Type B pancreatic cell (in vitro differentiated cells): ENCODE results near the gene MRTO4. TPM values are rescaled to one million over a fixed set of nuclear protein-coding genes. Genes with fewer than 3 reads are reported as not detected.

ENCODE experiments used
- DNase-seq: peaks from one replicate; pipeline ENCODE4 v3.0.0; 2021; ENCODE audit warnings: mixed read lengths; ENCODE audit not compliant: unreplicated experiment; ENCODE audit errors: extremely low spot score
- H3K27ac Mint-ChIP-seq: 2 replicates; pipeline ENCODE4 v1.8.0; 2021; ENCODE audit warnings: mild to moderate bottlenecking, mixed read lengths
- H3K27me3 Mint-ChIP-seq: 2 replicates; pipeline ENCODE4 v1.8.0; 2021; ENCODE audit warnings: mixed read lengths
- H3K36me3 Mint-ChIP-seq: 2 replicates; pipeline ENCODE4 v1.8.0; 2021; ENCODE audit warnings: mixed read lengths
- H3K4me1 Mint-ChIP-seq: one replicate; pipeline ENCODE4 v1.8.0; 2021; ENCODE audit warnings: mixed read lengths; ENCODE audit not compliant: unreplicated experiment
- H3K4me3 Mint-ChIP-seq: 2 replicates; pipeline ENCODE4 v1.8.0; 2021; ENCODE audit warnings: mild to moderate bottlenecking, mixed read lengths
- H3K9me3 Mint-ChIP-seq: 2 replicates; pipeline ENCODE4 v1.8.0; 2021; ENCODE audit warnings: mixed read lengths
- total RNA-seq: library from RNA; stranded (reverse); gene quantifications from 2 replicates; pipeline ENCODE4 v1.2.1, GENCODE V29; 2021; ENCODE audit warnings: low replicate concordance
- TF ChIP-seq, protein P1 (sequence below): fragments of 200-600 bp; sonication (generic); conservative IDR thresholded peaks from 2 replicates; pipeline ENCODE4 v1.5.0; 2021; ENCODE audit warnings: antibody characterized with exemption, mild to moderate bottlenecking

Gene MRTO4
- total RNA-seq, 1 donor from 2014 or later, result 43.3 TPM

DNA sequence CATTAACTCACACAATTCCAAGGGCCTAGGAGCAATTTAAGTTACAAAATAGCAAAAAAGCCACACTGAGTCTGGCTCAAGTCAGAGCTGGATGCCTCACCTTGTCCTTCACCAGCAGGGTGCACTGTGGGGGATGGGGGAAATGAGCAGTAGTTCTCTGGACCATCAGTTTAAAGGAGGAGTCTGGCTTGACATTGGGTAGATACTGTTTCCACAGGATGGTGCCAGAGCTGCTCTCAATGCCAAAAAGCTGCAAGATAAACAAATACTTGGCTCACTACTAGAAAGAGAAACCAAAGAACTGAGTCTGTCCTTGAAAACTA lies 19.1 kb upstream of the MRTO4 start:
- Mint-ChIP-seq H3K9me3 (no peaks in the 10 kb centered on the region), H3K27me3 (no peaks in the 10 kb centered on the region), H3K4me3 (no peak overlapping the region), H3K4me1 (no peaks in the 10 kb centered on the region), H3K27ac (no peak overlapping the region), H3K36me3 (peaks cover 4% of the 10 kb centered on the region)
- TF ChIP-seq, protein P1, sequence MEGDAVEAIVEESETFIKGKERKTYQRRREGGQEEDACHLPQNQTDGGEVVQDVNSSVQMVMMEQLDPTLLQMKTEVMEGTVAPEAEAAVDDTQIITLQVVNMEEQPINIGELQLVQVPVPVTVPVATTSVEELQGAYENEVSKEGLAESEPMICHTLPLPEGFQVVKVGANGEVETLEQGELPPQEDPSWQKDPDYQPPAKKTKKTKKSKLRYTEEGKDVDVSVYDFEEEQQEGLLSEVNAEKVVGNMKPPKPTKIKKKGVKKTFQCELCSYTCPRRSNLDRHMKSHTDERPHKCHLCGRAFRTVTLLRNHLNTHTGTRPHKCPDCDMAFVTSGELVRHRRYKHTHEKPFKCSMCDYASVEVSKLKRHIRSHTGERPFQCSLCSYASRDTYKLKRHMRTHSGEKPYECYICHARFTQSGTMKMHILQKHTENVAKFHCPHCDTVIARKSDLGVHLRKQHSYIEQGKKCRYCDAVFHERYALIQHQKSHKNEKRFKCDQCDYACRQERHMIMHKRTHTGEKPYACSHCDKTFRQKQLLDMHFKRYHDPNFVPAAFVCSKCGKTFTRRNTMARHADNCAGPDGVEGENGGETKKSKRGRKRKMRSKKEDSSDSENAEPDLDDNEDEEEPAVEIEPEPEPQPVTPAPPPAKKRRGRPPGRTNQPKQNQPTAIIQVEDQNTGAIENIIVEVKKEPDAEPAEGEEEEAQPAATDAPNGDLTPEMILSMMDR, result no peak
- no peak for DNase-seq

DNA sequence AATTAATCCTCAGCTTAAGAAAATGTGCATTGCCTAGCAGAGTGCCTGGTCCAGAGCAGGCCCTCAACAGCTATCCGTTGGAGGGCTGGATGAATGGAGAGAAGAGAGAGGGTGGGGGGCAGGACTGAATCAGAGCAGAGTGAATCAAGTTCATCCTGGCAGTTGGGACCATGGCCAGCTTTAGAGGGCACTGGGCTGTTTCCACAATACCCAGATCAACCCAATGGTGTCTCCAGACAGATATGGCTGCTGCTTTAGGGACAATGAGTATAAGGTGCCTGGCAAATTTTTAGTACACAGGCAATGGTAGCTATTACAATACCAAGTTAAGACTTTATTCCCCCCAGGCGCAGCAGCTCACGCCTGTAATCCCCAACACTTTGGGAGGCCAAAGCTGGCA lies 17.4 kb upstream of the MRTO4 start:
- Mint-ChIP-seq H3K36me3 (peaks cover 4% of the 10 kb centered on the region), H3K4me1 (no peaks in the 10 kb centered on the region), H3K9me3 (no peaks in the 10 kb centered on the region), H3K27me3 (no peaks in the 10 kb centered on the region), H3K27ac (no peak overlapping the region), H3K4me3 (no peak overlapping the region)
- DNase-seq, result no peak
- TF ChIP-seq, protein P1, result no peak

DNA sequence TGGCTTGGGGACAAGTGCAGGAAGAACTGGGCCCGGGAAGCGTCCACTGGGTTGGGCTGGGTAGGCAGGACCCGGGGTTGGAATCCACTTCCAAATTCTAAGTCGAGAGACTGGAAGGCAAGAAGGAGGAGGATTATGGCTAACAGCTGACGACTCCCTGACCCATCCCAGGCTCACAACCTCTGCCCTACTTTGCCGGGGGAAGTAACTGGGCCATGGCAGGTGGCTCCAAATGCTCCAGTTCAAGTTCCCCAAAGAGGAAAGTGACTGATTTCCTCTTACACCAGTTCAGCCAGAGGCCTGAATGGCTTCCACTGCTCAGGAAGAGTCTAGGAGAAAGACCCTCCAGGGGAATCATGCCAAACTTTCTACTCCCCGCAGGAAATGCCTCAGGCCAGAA lies 11.7 kb upstream of the MRTO4 start:
- Mint-ChIP-seq H3K9me3 (no peaks in the 10 kb centered on the region), H3K4me1 (no peaks in the 10 kb centered on the region), H3K4me3 (no peak overlapping the region), H3K36me3 (peaks cover 3% of the 10 kb centered on the region), H3K27ac (no peak overlapping the region), H3K27me3 (no peaks in the 10 kb centered on the region)
- TF ChIP-seq, protein P1, result no peak
- no peak for DNase-seq

DNA sequence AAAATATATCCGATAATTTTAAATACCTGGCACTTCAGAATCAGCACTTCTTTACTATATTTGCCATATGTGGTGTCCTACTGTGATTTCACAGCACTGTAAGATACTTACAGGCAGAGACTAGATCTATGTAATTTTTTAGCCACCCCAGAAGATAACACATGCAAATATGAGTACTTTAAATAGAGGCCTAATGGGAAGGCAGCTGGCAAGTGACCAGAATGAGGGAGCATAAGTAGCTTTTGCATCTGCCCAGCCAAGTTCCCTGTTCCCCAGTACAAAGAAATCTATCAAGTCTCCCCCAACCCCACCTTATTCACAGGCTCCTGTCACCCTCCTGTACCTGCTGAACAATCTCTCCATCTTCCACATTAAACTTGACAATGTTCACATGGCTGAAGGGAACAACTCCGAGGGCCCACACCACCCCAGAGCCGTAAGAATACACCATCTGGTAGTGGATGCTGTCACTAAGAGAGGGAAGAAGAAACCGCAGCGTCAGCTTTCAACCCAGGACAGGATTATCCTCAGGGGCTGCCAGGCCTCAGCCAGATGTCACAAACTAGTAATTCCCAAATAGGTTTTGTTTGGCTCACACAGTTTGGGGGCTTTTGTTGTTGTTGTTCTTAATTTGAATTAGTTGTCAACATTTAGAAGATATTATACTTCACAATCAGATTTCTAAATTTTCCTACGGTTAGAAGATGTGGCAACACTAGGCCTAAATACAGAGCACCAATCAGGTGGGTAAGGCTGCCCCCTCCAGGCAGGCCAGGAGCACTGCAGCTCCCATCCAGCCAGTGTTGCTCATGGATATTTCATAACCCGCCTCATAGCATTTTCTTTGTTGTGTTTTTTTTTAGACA lies 10.7 kb upstream of the MRTO4 start:
- no peak for DNase-seq
- Mint-ChIP-seq H3K36me3 (peaks cover 3% of the 10 kb centered on the region), H3K9me3 (no peaks in the 10 kb centered on the region), H3K4me3 (no peak overlapping the region), H3K4me1 (no peaks in the 10 kb centered on the region), H3K27ac (no peak overlapping the region), H3K27me3 (no peaks in the 10 kb centered on the region)
- TF ChIP-seq, protein P1, result peak; percentile 91

DNA sequence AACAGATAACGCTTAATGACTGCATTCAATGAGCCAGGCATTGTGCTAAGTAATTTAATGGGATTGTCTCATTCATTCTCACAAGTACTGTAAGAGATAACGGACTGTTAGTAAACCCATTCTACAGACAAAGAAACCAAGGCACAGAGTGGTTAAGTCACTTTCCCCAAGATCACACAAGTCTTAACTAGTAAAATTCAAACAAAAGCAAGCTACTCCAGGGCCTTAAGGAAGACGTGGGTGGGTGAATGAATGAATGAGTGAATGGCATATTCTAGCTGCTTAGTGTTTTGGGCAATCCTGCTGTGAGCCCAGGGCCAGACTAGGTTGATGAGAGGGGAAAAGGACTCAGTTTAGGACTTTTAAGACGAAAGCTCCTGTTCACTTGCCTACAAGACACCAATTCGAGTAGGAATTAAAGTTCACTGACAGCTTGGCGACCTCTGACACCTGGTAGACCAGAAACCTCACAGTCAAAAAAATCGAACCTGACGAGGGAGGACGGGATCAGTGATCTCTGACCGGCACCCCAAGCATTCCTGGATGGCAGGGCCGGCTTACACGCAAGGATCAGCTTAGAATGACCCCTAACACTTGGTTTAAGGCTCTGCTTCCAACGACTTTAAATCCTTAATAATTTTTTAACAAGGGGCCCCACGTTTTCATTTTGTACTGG lies 838 bp upstream of the MRTO4 start:
- H3K27me3 Mint-ChIP-seq, result no peaks in the 10 kb centered on the region
- H3K4me1 Mint-ChIP-seq, result peaks cover 18% of the 10 kb centered on the region
- no peaks in the 10 kb centered on the region for H3K36me3 Mint-ChIP-seq
- H3K4me3 Mint-ChIP-seq, result peak overlapping the region; percentile 96
- TF ChIP-seq, protein P1, result no peak
- peak overlapping the region; percentile 91 for H3K27ac Mint-ChIP-seq
- no peak for DNase-seq
- no peaks in the 10 kb centered on the region for H3K9me3 Mint-ChIP-seq
